Astrocyte of the spinal cord (primary cell): Measurements from ENCODE around the gene NUMBL.
"Not testable (repeated sequence)": the region's sequence is repeated elsewhere in the genome, so short reads cannot be mapped to it uniquely, and the experiment has no call there.

Source experiments
- DNase-seq: peaks from one replicate; pipeline ENCODE4 v3.0.0; 2011; ENCODE audit warnings: low read depth, low spot score
- H3K4me3 ChIP-seq: 2 replicates; pipeline ENCODE4 v1.5.1; 2011; ENCODE audit warnings: low read depth, mild to moderate bottlenecking, low read length, moderate library complexity
- in situ Hi-C: cut with HindIII; loops from 2 replicates; pipeline ENCODE4 v1.10.0; 2017; ENCODE audit warnings: low sequenced_read_pairs
- TF ChIP-seq, protein P1 (sequence below): IDR thresholded peaks from 2 replicates; pipeline ENCODE4 v1.5.1; 2012; ENCODE audit warnings: low read depth, mild to moderate bottlenecking, low read length, inconsistent platforms

Gene NUMBL

DNA sequence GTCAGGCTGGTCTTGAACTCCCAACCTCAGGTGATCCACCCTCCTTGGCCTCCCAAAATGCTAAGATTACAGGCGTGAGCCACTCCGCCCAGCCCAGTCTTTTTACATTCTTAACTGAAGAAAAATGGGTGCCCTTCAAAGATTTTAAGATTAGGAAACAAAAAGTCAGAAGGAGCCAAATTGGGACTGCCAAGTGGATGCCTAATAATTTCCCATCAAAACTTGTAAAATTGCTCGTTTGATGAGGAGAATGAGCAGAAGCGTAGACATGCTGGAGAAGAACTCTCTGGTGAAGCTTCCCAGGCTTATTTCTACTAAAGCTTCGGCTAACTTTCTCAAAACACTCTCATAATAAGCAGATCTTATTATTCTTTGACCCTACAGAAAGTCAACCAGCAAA, 31.3 kb downstream of the NUMBL start:
- DNase-seq, result no peak
- in situ Hi-C loops, result no loop called here
- H3K4me3 ChIP-seq, result no peak overlapping the region
- TF ChIP-seq, protein P1, sequence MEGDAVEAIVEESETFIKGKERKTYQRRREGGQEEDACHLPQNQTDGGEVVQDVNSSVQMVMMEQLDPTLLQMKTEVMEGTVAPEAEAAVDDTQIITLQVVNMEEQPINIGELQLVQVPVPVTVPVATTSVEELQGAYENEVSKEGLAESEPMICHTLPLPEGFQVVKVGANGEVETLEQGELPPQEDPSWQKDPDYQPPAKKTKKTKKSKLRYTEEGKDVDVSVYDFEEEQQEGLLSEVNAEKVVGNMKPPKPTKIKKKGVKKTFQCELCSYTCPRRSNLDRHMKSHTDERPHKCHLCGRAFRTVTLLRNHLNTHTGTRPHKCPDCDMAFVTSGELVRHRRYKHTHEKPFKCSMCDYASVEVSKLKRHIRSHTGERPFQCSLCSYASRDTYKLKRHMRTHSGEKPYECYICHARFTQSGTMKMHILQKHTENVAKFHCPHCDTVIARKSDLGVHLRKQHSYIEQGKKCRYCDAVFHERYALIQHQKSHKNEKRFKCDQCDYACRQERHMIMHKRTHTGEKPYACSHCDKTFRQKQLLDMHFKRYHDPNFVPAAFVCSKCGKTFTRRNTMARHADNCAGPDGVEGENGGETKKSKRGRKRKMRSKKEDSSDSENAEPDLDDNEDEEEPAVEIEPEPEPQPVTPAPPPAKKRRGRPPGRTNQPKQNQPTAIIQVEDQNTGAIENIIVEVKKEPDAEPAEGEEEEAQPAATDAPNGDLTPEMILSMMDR, result no peak

DNA sequence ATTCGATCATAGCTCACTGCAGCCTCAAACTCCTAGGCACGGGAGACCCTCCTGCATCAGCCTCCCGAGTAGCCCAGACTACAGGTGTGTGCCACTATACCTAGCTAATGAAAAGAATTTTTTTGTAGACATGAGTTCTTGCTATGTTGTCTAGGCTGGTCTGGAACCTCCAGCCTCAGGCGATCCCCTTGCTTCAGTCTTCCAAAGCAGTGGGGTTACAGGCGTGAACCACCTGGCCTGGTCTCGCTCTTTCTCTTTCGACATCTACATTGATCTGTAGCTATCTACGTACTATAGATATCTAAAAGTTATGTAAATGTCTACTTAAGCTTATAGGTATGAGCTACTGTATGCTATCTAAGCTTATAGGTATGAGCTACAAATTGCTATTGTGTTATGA, 32.4 kb downstream of the NUMBL start:
- in situ Hi-C loops, result no loop called here
- DNase-seq, result no peak
- TF ChIP-seq, protein P1, result no peak
- H3K4me3 ChIP-seq, result no peak overlapping the region

DNA sequence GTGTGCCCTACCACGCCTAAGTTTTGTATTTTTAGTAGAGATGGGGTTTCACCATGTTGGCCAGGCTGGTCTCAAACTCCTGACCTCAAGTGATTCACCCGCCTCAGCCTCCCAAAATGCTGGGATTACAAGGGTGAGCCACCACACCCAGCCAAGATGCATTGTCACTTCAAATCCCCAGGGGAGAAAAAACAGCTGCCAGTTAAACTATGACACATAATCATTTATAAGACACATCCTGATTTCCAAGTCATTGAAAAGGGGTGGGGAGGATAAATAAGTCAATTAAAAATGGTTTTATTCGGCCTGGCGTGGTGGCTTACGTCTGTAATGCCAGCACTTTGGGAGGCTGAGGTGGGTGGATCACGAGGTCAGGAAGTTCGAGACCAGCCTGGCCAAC, 34.8 kb downstream of the NUMBL start:
- in situ Hi-C loops, result not testable (repeated sequence)

DNA sequence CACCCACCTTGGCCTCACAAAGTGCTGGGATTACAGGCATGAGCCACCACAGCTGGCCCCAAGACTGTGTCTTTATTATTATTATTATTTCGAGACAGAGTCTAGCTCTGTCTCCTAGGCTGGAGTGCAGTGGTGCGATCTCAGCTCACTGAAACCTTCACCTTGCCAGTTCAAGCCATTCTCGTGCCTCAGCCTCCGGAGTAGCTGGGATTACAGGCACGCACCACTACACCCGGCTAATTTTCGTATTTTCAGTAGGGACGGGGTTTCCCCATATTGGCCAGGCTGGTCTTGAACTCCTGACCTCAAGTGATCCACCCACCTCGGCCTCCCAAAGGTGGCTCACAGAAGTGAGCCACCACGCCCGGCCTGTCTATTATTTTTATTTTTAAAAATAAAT, 38.1 kb downstream of the NUMBL start:
- H3K4me3 ChIP-seq, in situ Hi-C loops, DNase-seq: not testable (repeated sequence)

More for the DNA sequence above, 34.8 kb downstream of the NUMBL start:
- not testable (repeated sequence) for DNase-seq, H3K4me3 ChIP-seq

DNA sequence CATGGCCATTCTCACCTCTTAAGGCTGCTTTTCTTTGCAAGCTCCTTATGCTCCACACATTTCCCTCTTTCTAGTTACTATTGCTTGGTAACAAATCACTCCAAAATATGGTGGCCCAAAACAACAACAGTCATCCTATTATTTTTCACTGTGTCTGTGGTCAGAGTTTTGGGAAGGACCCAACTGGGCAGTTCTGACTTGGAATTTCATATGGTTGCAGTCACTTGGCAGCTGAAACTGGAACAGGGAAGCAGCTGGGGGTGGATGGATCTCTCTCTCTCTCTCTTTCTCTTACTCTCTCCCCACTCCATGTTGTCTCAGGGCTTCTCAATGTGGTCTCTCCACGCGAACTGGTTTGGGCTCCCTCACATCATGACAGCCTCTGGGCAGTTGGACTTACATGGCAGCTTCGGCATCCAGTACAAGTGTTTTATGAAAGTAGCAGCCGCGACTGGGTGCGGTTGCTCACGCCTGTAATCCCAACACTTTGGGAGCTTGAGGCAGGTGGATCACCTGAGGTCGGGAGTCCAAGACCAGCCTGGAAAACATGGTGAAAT, 39.6 kb downstream of the NUMBL start:
- peak; percentile 73 for DNase-seq

DNA sequence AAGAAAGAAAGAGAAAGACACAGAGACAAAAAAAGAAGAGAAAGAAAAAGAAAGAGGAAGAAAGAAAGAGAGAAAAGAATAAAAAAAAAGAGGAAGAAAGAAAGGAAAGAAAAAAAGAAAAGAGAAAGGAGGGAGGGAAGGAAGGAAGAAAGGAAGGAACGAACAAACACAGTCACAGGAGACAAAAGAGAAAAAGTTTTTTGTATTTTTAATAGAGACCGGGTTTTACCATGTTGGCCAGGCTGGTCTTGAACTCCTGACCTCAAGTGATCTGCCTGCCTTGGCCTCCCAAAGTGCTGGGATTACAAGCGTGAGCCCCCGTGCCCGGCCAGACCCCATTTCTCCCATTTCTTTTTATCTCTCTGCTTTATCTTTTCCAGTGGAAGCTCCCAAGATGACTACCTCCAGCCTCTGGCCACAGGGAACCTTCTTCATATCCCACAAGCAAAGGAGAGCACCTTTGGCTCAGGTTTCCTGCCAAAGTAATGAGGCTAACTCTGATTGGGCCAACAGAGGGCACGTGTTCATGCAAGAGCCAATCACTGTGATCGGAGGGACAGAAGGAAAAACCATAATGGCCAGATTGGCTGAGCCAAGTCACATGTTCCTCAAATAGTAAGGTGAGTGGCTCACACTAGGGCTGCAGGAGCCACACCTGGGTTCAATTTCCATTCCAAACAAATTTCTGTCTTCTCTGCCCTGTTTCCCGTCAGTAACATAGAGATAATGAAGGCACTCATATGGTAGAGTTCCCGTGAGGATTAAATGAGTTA, 40.4 kb downstream of the NUMBL start:
- in situ Hi-C loops, DNase-seq, H3K4me3 ChIP-seq: not testable (repeated sequence)

More for the DNA sequence above, 39.6 kb downstream of the NUMBL start:
- TF ChIP-seq, protein P1, result no peak
- no peak overlapping the region for H3K4me3 ChIP-seq
- in situ Hi-C loops, result no loop called here

DNA sequence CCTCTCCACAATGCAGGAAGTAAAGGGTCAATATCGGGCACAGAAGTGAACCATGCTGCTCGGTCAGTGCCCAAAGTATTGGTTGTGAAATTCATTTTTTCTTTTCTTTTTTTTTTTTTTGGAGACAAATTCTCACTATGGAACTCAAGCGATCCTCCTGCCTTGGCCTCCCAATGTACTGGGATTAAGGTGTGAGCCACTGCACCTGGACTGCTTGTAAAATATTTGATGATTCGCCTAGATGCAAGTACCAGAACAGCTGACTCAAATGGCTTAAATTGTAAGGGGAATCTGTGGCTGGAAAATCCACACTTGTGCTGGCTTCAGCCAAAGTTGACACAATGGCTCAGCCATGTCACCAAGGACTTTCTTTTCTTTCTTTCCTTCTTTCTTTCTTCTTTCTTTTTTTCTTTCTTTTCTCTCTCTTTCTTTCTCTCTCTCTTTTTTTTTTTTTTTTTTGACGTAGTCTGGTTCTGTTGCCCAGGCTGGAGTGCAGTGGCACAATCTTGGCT, 43.7 kb downstream of the NUMBL start:
- in situ Hi-C loops, result no loop called here
- no peak for DNase-seq
- H3K4me3 ChIP-seq, result no peak overlapping the region
- TF ChIP-seq, protein P1, result no peak

DNA sequence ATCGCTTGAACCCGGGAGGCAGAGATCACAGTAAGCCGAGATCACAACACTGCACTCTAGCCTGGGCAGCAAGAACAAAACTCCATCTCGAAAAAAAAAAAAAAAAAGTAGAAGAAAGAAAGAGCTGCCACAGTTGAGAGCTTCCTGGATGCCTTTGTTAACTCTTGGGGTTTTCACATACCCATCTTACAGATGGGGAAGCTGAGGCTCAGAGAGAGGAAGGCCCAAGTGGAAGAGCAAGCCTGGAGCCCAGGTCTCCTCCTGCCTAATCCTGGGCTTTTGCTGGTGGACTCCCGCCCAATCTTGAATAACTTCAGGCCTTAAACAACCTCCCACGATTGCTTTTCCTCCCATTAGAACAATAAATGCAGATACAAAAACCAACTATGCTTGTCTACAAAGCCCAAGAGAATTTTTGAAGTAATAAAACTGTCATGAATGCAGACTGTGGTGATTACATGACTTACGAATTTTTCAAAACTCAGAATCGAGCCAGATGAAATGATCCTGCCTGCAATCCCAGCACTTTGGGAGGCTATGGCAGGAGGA, 47.6 kb downstream of the NUMBL start:
- in situ Hi-C loops, result no loop called here
- TF ChIP-seq, protein P1, result no peak
- DNase-seq, result no peak
- no peak overlapping the region for H3K4me3 ChIP-seq
